IMR-90 (cell line): ENCODE results near the gene LDB2. TPM values are rescaled to one million over a fixed set of nuclear protein-coding genes. Genes with fewer than 3 reads are reported as not detected.

Experiments
- ATAC-seq: fragments of 200-7000 bp; cut with Tn5 transposase; 2 replicates; pipeline ENCODE4 v1.9.1; 2020; ENCODE audit warnings: low read depth, mild to moderate bottlenecking, moderate library complexity
- BruUV-seq: library from RNA; stranded (reverse); fragments of 400-500 nt; replicated peaks from 2 replicates; lab custom pipeline; 2021; lab: Mats Ljungman, UMichigan
- CTCF ChIA-PET: fragments of 300-600 bp; formaldehyde crosslinking; extraction: SDS; loops from one replicate; lab custom pipeline; 2021; ENCODE audit warnings: antibody characterized with exemption; lab: Yijun Ruan, JAX
- POLR2A ChIA-PET: fragments of 300-600 bp; sonication (Branson Sonifier 250); formaldehyde crosslinking; loops from one replicate; lab custom pipeline; 2022; ENCODE audit warnings: antibody characterized with exemption; ENCODE audit not compliant: unreplicated experiment; lab: Charles Lee
- DNase-seq: peaks from one replicate; pipeline ENCODE4 v3.0.0; 2013
- H2AFZ ChIP-seq: replicated peaks from 2 replicates; pipeline ENCODE3; 2013; ENCODE audit warnings: low read length, mild to moderate bottlenecking; ENCODE audit not compliant: poor library complexity
- H2AK5ac ChIP-seq: 2 replicates; pipeline ENCODE4 v1.6.1; 2013; ENCODE audit warnings: low read depth, low read length, inconsistent platforms
- H2AK9ac ChIP-seq: replicated peaks from 2 replicates; pipeline ENCODE3; 2013; ENCODE audit warnings: mild to moderate bottlenecking, low read depth, low read length, moderate library complexity; ENCODE audit not compliant: poor library complexity
- H2BK120ac ChIP-seq: 2 replicates; pipeline ENCODE4 v1.6.1; 2013; ENCODE audit warnings: low read depth, low read length, inconsistent platforms
- H2BK15ac ChIP-seq: 3 replicates; pipeline ENCODE4 v1.6.1; 2013; ENCODE audit warnings: low read depth, low read length, inconsistent platforms
- H2BK20ac ChIP-seq: 2 replicates; pipeline ENCODE4 v1.6.1; 2013; ENCODE audit warnings: low read depth, mild to moderate bottlenecking, inconsistent platforms, low read length, moderate library complexity
- H2BK5ac ChIP-seq: 2 replicates; pipeline ENCODE4 v1.6.1; 2013; ENCODE audit warnings: mild to moderate bottlenecking, low read depth, low read length, inconsistent platforms; ENCODE audit not compliant: poor library complexity, severe bottlenecking
- H3K14ac ChIP-seq: replicated peaks from 2 replicates; pipeline ENCODE4 v1.6.1; 2013; ENCODE audit warnings: low read depth, low read length, inconsistent platforms
- H3K18ac ChIP-seq: 2 replicates; pipeline ENCODE4 v1.6.1; 2013; ENCODE audit warnings: low read depth, low read length, control low read depth
- H3K23ac ChIP-seq: 2 replicates; pipeline ENCODE4 v1.6.1; 2013; ENCODE audit warnings: low read depth, low read length, inconsistent platforms
- H3K27ac ChIP-seq: 2 replicates; pipeline ENCODE4 v1.5.1; 2013; ENCODE audit warnings: mild to moderate bottlenecking, control low read depth, low read length; ENCODE audit not compliant: insufficient read depth
- H3K27me3 ChIP-seq: 2 replicates; pipeline ENCODE4 v1.6.1; 2013; ENCODE audit warnings: low read length; ENCODE audit not compliant: control insufficient read depth, insufficient read depth
- H3K36me3 ChIP-seq: 2 replicates; pipeline ENCODE4 v1.6.1; 2013; ENCODE audit warnings: low read length, mixed read lengths; ENCODE audit not compliant: control insufficient read depth, insufficient read depth
- H3K4ac ChIP-seq: 2 replicates; pipeline ENCODE4 v1.6.1; 2013; ENCODE audit warnings: low read depth, low read length, inconsistent platforms
- H3K4me1 ChIP-seq: 2 replicates; pipeline ENCODE4 v1.6.1; 2013; ENCODE audit warnings: low read length, mixed read lengths; ENCODE audit not compliant: control insufficient read depth, insufficient read depth
- H3K4me2 ChIP-seq: 2 replicates; pipeline ENCODE4 v1.6.1; 2013; ENCODE audit warnings: low read depth, mild to moderate bottlenecking, control low read depth, low read length, moderate library complexity
- H3K4me3 ChIP-seq: 2 replicates; pipeline ENCODE4 v1.5.1; 2013; ENCODE audit warnings: low read depth, mild to moderate bottlenecking, control low read depth, low read length, moderate library complexity; ENCODE audit not compliant: insufficient read depth
- H3K56ac ChIP-seq: 2 replicates; pipeline ENCODE4 v1.6.1; 2013; ENCODE audit warnings: low read length, inconsistent platforms; ENCODE audit not compliant: insufficient read depth; ENCODE audit errors: extremely low read depth
- H3K79me1 ChIP-seq, 2 experiments: 2 replicates each; pipeline ENCODE4 v1.6.1; 2013; ENCODE audit warnings: low read length in 2 of 2, inconsistent platforms in 1 of 2, low read depth in 1 of 2
- H3K9ac ChIP-seq: 2 replicates; pipeline ENCODE4 v1.6.1; 2013; ENCODE audit warnings: low read depth, low read length, control low read depth
- H3K9me1 ChIP-seq: 2 replicates; pipeline ENCODE4 v1.6.1; 2013; ENCODE audit warnings: low read length, inconsistent platforms; ENCODE audit not compliant: insufficient read depth
- H3K9me3 ChIP-seq: 2 replicates; pipeline ENCODE4 v1.6.1; 2013; ENCODE audit warnings: low read length; ENCODE audit not compliant: control insufficient read depth, insufficient read depth
- H4K20me1 ChIP-seq: 2 replicates; pipeline ENCODE4 v1.6.1; 2013; ENCODE audit warnings: low read length, inconsistent platforms; ENCODE audit not compliant: insufficient read depth
- H4K5ac ChIP-seq: 2 replicates; pipeline ENCODE4 v1.6.1; 2013; ENCODE audit warnings: mild to moderate bottlenecking, low read depth, low read length, control low read depth
- H4K8ac ChIP-seq, 2 experiments: 2 replicates each; pipeline ENCODE4 v1.6.1; 2013; ENCODE audit warnings: low read depth in 2 of 2, low read length in 2 of 2, control low read depth in 1 of 2, inconsistent platforms in 1 of 2
- H4K91ac ChIP-seq: 2 replicates; pipeline ENCODE4 v1.6.1; 2013; ENCODE audit warnings: low read depth, low read length, inconsistent platforms; ENCODE audit not compliant: insufficient read depth
- FOS ChIP-seq: fragments of 150-350 bp; IDR thresholded peaks from 2 replicates; pipeline ENCODE4 v1.6.1; 2016; ENCODE audit warnings: low read depth, low read length
- MXI1 ChIP-seq: IDR thresholded peaks from 2 replicates; pipeline ENCODE4 v1.6.1; 2012; ENCODE audit warnings: low read depth, mild to moderate bottlenecking, low read length, moderate library complexity, borderline replicate concordance
- RFX5 ChIP-seq: IDR thresholded peaks from 2 replicates; pipeline ENCODE4 v1.8.0; 2012; ENCODE audit warnings: low read depth, mild to moderate bottlenecking, low read length, moderate library complexity
- WGBS, 2 experiments: methylation state at CpG; one replicate each; pipeline versions ENCODE4 v1.1.5 to v1.1.7; 2013; ENCODE audit warnings: missing lambda C conversion rate in 2 of 2; ENCODE audit not compliant: insufficient read length in 1 of 2; ENCODE audit errors: extremely low coverage in 2 of 2; 5-methylcytosine and 5-hydroxymethylcytosine counted together
- dilution Hi-C: fragments of 300-500 bp; cut with HindIII; formaldehyde crosslinking; loops from one replicate; pipeline ENCODE4 v1.14.3; 2018; ENCODE audit warnings: low sequenced_read_pairs; ENCODE audit not compliant: unreplicated experiment
- in situ Hi-C: fragments of 300-500 bp; cut with MboI; formaldehyde crosslinking; loops from 3 replicates; pipeline ENCODE4 v1.14.3; 2019; ENCODE audit warnings: low sequenced_read_pairs, inconsistent platforms, mixed read lengths
- intact Hi-C: fragments of 100-400 bp; cut with micrococcal nuclease; formaldehyde crosslinking; loops from 2 replicates; pipeline ENCODE4 v1.10.0; 2022
- polyA plus RNA-seq, 3 experiments: library from polyadenylated mRNA; depleted of rRNA; stranded (reverse); fragments of >200 nt; gene quantifications; 2 replicates each; pipeline ENCODE4 v1.2.3, GENCODE V29; 2012; ENCODE audit warnings: low replicate concordance in 1 of 3
- total RNA-seq: library from RNA; depleted of rRNA; stranded (reverse); fragments of >200 nt; gene quantifications from 2 replicates; pipeline ENCODE4 v1.2.3, GENCODE V29; 2012

LDB2 gene
- total and polyA plus RNA-seq, 2 of the 4 experiments (the other 2 are of a cell fraction), result 67.9 to 116 TPM

DNA sequence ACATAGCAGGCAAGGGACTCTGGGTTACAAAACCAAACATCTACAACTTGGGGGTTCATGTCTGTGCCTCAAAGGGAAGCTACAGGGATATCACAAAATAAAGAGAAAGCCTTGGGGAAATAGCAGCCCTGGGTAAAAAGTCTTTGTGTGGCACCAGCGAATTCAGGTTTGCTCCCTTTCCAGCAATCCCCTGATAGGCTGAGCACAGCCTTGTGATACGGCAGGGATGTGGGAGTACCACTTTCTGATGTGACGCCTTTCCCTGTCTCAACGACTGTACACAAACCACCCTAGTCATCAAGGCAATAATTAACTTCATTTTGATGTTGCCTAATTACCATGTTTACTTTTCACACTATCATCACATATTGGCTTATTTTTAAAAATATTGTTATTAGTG lies 164.9 kb downstream of the LDB2 start:
- no peak overlapping the region for H2BK120ac ChIP-seq
- H3K4ac ChIP-seq, result no peak overlapping the region
- 80% methylated on average over 1 of the region's 4 CpGs; no CpG with 5 or more reads in 1 of the 2 experiments for WGBS, 2 experiments
- in situ Hi-C loops, result no loop called here
- no peak overlapping the region for H4K91ac ChIP-seq
- H3K9ac ChIP-seq, result no peak overlapping the region
- no peak overlapping the region for H3K56ac ChIP-seq
- ChIA-PET CTCF (no interaction called here), POLR2A (no interaction called here)
- H4K8ac ChIP-seq, result no peak overlapping the region
- H2BK5ac ChIP-seq, result no peak overlapping the region
- peaks cover 8% of the 10 kb centered on the region for H3K4me1 ChIP-seq
- no peaks in the 10 kb centered on the region for H3K36me3 ChIP-seq
- H2BK15ac ChIP-seq, result no peak overlapping the region
- no peak overlapping the region for H2AK5ac ChIP-seq
- no peaks in the 10 kb centered on the region for H3K27me3 ChIP-seq
- no peak overlapping the region for H3K4me3 ChIP-seq
- no peak overlapping the region for H3K27ac ChIP-seq
- H3K9me1 ChIP-seq, result no peaks in the 10 kb centered on the region
- no peak overlapping the region for H2AFZ ChIP-seq
- no peaks in the 10 kb centered on the region; a peak in 1 of 4 replicates for H3K79me1 ChIP-seq
- H3K18ac ChIP-seq, result no peak overlapping the region
- intact Hi-C loops, result no loop called here
- no peak overlapping the region for H3K14ac ChIP-seq
- H3K9me3 ChIP-seq, result no peaks in the 10 kb centered on the region
- DNase-seq, result no peak
- TF ChIP-seq MXI1 (no peak), FOS (no peak), RFX5 (no peak)
- no peak for ATAC-seq
- H3K23ac ChIP-seq, result no peak overlapping the region
- H4K5ac ChIP-seq, result no peak overlapping the region
- BruUV-seq, result no TSS peak
- H4K20me1 ChIP-seq, result no peaks in the 10 kb centered on the region
- dilution Hi-C loops, result no loop called here
- H2AK9ac ChIP-seq, result no peak overlapping the region
- H2BK20ac ChIP-seq, result no peak overlapping the region
- no peak overlapping the region for H3K4me2 ChIP-seq
